G401 (cell line): ENCODE measurements around the gene LYZL2. TPM values are rescaled to one million over a fixed set of nuclear protein-coding genes. Genes with fewer than 3 reads are reported as not detected.
"Not testable (repeated sequence)": the region's sequence is repeated elsewhere in the genome, so short reads cannot be mapped to it uniquely, and the experiment has no call there.

Experiments
- DNase-seq: peaks from one replicate; pipeline ENCODE4 v3.0.0-alpha.2; 2015; ENCODE audit warnings: low spot score
- in situ Hi-C: cut with HindIII; loops from 2 replicates; pipeline ENCODE4 v1.10.0; 2016; ENCODE audit warnings: low sequenced_read_pairs, mixed read lengths
- total RNA-seq: library from RNA; depleted of rRNA; stranded (reverse); fragments of >200 nt; shearing (Covaris generic); gene quantifications from 2 replicates; pipeline ENCODE4 v1.2.3, GENCODE V29; 2014

Gene LYZL2
- total RNA-seq, 1 experiment from 2014 or later: not detected

GRCh38 chr10:30643557-30644199, 14.1 kb upstream of the LYZL2 start:
- DNase-seq, in situ Hi-C loops: not testable (repeated sequence)

- DNase-seq, in situ Hi-C loops: not testable (repeated sequence)
Measured at GRCh38 chr10:30642856-30643255, 13.3 kb upstream of the LYZL2 start.

DNA sequence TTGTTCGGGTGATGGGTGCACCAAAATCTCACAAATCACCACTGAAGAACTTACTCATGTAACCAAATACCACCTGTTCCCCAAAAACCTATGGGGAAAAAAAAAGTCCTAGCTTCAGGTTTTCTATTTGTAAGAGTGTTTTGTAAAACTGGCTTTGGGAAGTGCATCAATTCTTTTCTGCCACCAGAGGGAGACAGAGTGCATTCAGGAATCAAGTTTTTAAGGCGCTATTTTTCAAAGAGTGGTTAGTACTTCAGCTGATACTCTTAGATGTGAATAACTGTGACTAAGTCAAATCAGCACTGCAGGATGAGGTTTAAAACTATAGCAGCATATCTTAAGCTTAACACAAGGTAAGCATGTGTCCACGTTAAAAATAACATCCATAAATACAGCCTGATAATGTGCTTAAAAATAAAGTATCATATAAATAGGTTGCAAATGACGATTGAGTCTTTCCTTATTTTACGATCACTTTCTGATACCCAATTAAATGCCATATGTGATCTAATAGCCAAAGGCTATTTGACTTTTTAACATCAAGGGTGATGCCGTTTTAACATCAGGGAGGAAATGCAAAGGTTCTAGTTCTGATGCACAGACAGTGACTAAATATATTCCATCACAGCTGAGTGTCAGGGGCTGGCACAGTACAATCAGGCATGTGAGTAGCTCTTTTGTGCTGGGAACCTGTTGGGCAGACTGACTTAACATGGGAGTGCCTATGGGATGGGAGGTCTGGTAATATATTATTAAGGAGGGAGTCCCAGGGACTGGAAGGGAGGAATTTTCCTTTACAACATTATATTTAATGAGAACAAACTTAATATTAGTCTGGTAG, 10.6 kb upstream of the LYZL2 start:
- peak; percentile 19 for DNase-seq

GRCh38 chr10:30637881-30638467, 8.4 kb upstream of the LYZL2 start:
- DNase-seq: no peak
- in situ Hi-C loops: no loop called here

More for the DNA sequence above, 10.6 kb upstream of the LYZL2 start:
- in situ Hi-C loops: no loop called here

GRCh38 chr10:30631188-30631587, 1.6 kb upstream of the LYZL2 start:
- in situ Hi-C loops: no loop called here
- DNase-seq: no peak

DNA sequence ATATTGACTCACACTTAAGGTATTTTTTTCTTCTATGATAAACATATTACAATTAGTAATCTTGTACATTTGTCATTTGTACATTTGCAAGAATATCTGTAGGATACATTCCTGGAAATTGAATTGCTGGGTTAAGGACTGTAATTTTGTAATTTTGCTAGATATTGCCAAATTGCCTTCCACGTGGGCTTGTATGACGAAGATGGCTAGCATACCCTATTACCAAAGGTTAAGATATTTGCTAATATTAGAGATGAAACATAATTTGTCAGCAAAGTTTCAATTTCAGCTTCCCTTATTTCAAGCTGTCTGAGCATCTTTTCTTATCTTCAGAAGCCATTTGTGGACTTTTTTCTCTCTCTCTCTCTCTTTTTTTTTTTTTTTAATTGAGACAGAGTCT, 1.0 kb upstream of the LYZL2 start:
- no peak for DNase-seq

DNA sequence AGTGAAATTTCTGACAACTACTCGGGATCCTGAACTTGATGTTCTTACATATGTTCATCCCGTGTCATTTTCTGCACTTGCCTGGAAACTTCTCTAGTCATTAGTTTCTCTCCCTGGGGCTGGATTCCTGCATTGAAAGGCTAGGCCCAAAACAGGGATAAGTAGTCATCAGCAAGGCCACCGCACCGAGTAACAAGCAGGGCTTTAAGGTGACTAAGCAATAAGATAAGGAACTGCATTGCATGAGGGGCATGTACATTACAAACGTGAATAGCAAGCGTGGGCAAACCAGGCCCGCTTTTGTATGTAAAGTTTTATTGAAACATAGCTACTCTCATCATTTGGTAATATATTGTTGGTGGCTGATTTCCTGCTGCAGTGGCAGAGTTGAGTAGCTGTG, 977 bp downstream of the LYZL2 start:
- DNase-seq, in situ Hi-C loops: not testable (repeated sequence)

More for the DNA sequence above, 1.0 kb upstream of the LYZL2 start:
- in situ Hi-C loops: no loop called here

DNA sequence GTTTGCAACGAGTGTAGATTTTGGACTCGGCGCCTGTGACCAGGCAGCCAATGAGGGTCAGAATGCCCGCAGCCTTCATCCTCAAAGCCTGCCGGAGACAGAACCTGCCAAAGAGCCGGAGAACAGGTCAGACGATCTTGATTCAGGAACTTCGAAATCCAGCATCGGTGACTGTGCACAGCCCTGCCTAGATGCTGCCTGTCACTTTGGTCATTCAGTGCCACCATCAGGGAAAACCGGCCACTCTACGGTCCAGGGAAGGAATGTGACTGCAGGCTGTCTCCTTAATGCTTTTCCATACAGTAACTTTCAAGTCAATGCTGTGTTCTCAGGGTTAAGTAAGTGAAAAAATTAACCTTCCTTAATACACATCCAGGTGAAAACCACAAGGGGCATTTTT, 2.7 kb downstream of the LYZL2 start:
- in situ Hi-C loops, DNase-seq: not testable (repeated sequence)

- in situ Hi-C loops, DNase-seq: not testable (repeated sequence)
Measured at GRCh38 chr10:30626196-30626595, 3.4 kb downstream of the LYZL2 start.

DNA sequence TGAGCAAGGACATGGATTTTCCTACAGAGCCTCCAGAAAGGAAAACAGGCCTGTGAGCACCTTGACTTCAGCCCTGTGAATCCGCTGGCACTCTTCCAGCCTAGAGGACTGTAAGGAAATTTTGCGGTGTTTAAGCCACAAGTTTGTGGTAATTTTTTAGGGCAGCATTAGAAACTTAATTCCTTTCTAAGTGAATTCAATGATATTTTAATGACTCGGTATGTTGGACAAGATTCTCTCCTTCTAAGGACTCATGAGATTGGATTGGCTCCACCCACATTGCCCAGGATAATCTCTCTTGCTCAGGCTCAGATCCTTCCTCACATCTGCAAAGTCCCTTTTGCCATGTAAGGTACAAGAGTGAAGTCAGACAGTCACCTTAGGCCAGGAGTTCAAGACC, 4.5 kb downstream of the LYZL2 start:
- DNase-seq: no peak
- in situ Hi-C loops: no loop called here

DNA sequence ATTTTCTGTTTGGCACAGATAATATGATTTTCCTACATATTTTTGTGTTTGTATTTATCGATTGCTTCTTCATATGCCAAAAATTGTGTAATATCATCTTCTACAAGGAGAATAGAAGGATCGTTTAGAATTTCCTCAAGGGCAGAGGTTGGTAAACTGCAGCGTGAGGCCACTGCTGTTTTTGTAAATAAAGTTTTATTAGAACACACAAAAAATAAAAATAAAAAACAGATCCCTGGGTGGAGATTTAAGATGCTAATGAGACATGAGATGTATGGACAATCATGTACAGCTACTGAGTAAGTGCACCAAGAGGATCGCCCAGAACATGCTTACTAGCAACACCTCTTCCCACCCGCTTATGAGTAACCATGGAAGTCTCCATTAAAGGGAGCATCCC, 9.6 kb downstream of the LYZL2 start:
- DNase-seq: no peak
- in situ Hi-C loops: no loop called here

- DNase-seq: no peak
- in situ Hi-C loops: no loop called here
Measured at GRCh38 chr10:30617070-30617469, 12.5 kb downstream of the LYZL2 start.

DNA sequence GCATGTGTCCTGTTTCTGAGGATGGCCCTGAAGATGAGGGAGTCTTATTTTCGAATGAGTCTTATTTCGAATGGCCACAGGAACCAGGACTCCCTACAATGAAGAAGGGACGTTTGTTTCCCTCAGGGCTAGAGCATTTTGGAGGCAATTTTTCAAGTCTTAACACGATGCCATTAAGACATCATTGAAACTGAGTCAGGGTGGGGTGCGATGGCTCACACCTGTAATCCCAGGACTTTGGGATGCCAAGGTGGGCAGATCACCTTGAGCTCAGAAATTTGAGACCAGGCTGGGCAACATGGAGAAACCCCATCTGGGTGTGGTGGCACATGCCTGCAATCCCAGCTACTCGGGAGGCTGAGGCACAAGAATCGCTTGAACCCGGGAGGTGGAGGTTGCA, 18.5 kb downstream of the LYZL2 start:
- in situ Hi-C loops, DNase-seq: not testable (repeated sequence)

GRCh38 chr10:30607814-30608213, 21.7 kb downstream of the LYZL2 start:
- in situ Hi-C loops: no loop called here
- DNase-seq: no peak

DNA sequence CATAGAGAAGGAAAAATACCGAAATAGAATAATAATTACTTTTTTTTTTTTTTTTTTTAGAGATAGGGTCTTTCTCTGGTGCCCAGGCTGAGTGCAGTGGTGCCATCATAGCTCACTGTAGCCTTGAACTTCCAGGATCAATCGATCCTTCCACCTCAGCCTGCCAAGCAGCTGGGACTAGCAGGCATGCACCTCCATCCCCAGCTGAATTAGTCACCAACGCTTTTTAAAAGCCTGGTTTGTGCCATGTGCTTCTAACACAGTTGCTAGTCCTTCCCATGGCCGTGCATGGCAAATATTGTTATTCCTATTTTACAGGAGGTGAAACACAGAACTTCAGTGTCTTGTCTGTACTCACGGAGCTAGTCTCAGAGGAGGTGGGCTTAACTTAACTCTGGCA, 23.2 kb downstream of the LYZL2 start:
- no peak for DNase-seq
- in situ Hi-C loops: no loop called here

- in situ Hi-C loops, DNase-seq: not testable (repeated sequence)
Measured at GRCh38 chr10:30605341-30606121, 24.0 kb downstream of the LYZL2 start.

GRCh38 chr10:30603589-30603988, 26.0 kb downstream of the LYZL2 start:
- DNase-seq: no peak
- in situ Hi-C loops: no loop called here

GRCh38 chr10:30602747-30603146, 26.8 kb downstream of the LYZL2 start:
- DNase-seq: no peak
- in situ Hi-C loops: no loop called here

DNA sequence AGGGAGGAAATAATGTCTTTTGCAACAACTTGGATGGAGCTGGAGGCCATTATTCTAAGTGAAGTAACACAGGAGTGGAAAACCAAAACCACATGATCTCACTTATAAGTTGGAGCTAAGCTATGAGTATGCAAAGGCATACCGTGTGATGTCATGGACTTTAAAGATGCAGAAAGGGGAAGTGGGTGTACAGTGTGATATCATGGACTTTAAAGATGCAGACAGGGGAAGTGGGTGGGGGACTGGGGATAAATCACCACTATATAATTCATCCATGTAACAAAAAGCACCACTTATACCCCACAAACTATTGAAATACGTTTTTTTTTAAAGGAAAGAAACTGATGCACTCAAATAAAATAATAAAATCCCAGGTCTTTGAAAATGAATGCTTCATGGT, 29.5 kb downstream of the LYZL2 start:
- DNase-seq: no peak
- in situ Hi-C loops: no loop called here
